SW 1271 (cell line): ENCODE measurements around the gene DEPDC7.
"Not testable (repeated sequence)": the region's sequence is repeated elsewhere in the genome, so short reads cannot be mapped to it uniquely, and the experiment has no call there.

Source experiments
- DNase-seq, 2 experiments: peaks; one replicate each; lab custom pipeline; 2025; lab: John Stamatoyannopoulos, UW

DEPDC7 gene

GRCh38 chr11:33015621-33016551 lies at the start of gene DEPDC7:
TSS of gene DEPDC7 (plus strand) at chr11:33015878. CDS start at chr11:33015956, 78 bp downstream.
- peak; percentile 75 to 91 for DNase-seq

GRCh38 chr11:32968541-32968940 lies 47.1 kb upstream of the DEPDC7 start:
- no peak for DNase-seq

DNA sequence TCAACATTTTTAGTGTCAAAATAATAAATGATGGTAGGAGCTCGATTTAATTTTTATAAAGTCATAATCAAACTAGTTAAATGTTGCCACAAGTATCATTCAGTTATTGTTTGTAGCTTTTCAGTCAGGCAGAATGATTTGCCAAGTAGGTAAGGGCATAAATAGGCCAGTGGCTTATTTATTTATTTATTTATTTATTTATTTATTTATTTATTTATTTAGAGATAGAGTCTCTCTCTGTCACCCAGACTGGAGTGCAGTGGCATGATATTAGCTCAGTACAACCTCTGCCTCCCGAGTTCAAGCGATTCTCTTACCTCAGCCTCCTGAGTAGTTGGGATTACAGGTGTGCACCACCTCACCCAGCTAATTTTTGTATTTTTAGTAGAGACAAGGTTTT lies 43.4 kb upstream of the DEPDC7 start:
- DNase-seq = not testable (repeated sequence)

GRCh38 chr11:32972781-32973180 lies 42.9 kb upstream of the DEPDC7 start:
- DNase-seq = no peak

DNA sequence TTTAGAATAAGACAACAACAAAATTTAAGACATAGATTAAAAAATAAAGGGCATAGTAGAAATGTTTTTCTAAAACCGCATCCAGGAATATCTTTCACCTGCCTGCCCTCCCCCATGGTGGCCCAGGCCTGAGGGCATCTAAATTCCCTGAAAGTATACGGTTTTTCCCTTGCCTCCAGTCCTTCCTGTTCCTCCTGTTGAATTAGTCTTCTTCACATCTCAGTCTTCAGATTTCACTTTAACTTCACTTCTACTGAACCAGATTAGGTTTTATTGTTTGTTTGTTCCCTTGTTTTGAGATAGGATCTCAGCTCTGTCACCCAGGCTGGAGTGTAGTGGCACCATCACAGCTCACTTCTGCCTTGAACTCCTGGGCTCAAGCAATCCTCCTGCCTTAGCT lies 33.1 kb upstream of the DEPDC7 start:
- DNase-seq = no peak

DNA sequence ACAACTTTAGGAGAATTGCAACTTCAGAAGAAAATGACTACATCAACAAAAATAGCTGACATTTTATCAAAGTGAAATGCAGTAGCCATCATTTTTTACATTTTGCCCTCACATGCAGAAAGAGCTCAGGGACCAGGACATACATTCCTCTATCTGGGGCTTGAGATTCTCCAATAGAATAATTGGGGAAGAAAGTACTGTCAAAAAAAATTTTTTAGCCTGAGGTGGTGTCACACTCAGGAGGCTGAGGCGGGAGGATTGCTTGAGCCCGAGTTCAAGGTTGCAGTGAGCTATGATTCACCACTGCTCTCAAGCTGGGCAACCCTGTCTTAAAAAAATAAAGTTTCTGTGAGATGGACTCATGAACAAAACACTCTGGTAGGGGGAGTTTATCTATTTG lies 32.2 kb upstream of the DEPDC7 start:
- DNase-seq = no peak

DNA sequence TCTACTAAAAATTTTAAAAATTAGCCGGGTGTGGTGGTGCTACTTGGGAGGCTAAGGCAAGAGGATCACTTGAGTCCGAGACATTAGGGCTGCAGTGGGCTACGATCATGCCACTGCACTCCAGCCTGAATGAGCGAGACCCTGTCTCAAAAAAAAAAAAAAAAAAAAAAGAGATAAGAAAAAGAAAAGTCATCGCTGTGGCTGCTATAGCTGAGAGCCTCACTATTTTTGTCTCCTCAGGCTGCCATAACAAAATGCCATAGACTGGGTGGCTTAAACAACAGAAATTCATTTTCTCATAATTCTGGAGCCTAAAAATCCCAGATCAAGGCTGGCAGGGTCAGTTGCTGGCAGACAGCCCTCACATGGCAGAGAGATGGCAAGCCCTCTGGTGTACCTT lies 30.1 kb upstream of the DEPDC7 start:
- no peak for DNase-seq

DNA sequence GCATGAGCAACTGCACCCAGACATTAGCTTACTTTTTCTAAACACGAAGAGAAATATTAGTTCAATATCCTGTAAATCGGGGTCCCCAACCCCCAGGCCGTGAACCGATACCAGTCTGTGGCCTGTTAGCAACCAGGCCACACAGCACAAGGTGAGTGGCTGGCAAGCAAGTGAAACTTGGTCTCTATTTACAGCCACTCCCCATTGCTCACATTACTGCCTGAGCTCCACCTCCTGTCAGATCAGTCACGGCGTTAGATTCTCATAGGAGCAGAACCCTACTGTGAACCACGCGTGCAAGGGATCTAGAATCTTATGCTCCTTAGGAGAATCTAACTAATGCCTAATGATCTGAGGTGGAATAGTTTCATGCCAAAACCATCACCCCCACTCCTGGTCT lies 27.8 kb upstream of the DEPDC7 start:
- DNase-seq = no peak

DNA sequence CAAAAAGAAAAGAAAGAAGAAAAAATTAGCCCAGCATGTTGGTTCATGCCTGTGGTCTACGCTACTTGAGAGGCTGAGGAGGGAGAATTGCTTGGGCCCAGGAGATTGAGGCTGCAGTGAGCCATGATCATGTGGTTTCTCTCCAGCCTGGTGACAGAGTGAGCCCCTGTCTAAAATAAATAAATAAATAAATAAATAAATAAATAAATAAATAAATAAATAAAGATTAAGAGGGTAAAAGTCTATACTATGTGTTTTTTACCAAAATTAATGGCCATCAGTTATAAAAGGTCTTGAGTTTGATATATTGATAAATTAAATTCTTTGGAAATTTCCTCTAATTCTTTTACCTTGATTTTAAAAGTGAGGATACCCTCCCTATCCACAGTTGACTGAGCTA lies 25.2 kb upstream of the DEPDC7 start:
- no peak for DNase-seq

DNA sequence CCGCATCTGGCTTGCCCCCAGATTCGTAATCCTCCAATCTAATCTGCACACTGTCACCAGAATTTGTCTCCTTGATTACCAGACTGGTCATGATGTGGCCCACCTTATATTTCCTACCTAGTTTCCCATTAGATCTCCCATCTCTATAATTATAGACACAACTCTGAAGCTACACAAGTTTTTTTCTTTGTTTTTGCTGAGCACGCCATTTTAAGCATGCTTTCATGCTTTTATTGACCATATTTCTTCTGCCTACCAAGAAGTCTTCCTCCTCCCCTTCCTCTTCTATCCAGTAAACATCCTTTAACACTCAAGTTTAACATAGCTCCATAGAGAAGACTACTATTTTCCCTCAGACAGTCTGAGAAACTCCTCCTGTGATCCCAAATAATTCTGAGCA lies 24.3 kb upstream of the DEPDC7 start:
- no peak for DNase-seq

GRCh38 chr11:32991898-32992297 lies 23.8 kb upstream of the DEPDC7 start:
- no peak for DNase-seq

- peak; percentile 8 to 44 for DNase-seq
These were observed 15.5 kb upstream of the DEPDC7 start for GRCh38 chr11:33000181-33000580.

DNA sequence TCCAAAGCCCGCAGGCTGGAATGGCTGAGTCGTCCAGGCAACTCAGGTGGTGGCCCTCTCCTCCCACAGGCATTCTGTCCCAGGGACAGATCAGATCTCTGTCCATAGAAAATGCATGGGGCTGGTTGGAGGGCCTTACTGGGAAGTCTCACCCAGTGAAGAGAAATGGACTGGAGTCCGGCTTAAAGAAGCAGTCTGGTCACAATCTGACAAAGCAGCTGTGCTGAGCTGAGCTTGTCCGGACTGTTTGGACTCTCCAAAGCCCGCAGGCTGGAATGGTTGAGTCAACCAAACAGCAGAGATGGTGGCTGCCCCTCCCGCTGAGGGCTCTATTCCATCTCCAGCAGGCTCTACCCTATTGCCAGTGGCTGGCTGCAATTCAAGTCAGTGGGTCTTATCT lies 14.4 kb upstream of the DEPDC7 start:
- DNase-seq = no peak

GRCh38 chr11:33001751-33002542 lies 13.7 kb upstream of the DEPDC7 start:
- no peak for DNase-seq

DNA sequence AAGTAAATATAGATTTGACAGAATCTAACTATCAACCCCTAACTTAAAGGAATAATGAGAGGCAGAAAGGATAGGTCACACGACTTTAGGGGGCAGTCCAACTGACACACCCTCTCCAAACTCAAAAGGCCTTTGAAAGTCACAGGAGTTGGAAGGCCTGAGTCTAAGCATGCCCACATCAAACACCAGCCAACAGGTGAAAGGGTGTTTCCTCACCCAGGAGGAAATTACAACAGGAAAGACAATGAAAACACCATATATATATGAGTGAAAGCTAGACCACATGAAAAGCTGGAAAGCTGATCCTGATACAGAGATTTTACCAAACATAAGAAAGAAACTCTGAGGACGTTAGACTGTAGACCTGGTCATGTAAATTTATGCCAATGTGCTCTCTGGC lies 10.5 kb upstream of the DEPDC7 start:
- DNase-seq = no peak

DNA sequence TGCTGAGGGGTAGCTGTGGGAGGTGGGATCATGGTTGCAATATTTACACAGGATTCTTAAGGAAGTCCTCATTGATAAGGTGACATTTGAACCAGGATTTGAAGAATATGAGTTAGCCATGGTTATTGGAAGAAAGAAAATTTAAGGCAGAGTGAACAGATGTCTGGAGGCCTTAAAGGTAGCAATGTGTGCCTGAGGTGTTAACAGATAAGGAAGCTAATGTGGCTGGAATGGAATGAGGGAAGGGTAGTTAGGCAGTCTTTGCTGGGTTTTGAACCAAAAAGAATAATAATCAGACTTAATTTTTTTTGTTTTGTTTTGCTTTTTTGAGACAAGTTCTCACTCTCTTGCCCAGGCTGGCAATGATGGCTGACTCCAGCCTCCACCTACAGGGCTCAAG lies 9.7 kb upstream of the DEPDC7 start:
- no peak for DNase-seq

DNA sequence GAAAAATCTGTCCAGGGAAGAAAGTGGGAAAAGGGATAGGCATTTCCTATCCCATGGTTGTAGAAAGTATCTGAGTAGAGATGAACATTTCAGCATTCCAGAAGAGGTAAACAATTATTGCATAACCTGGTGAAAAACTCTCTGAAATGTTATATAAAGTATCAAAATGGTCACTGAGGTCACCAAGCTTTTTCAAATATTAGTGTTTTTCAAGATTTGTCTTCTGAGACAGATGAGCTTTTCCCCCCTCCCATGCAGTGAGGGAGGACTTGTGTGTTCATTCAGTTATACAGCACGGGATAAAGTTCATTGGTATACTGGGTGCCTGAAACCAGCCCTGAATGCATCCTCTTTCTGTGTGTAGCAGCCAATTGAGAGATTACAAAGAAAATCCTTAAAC lies 1.9 kb upstream of the DEPDC7 start:
- no peak for DNase-seq

DNA sequence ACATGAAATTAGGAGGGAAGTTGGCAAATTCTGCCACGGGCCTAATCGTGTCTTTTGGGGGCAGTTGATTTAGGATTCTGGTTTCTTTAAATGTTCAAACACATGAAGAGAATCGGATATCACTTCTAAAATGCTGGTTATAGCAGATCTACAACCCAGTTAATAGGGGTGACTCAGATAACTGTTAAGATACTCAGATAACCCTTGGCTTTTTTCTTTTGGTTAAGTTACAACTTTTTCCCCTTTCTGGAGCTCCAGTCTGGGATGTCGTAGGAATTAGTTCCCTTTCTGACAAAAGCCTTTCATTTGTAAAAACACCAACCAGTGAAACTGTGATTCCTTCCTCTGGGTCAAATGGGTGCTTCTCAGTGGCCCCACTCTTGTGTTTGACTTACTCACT lies 976 bp downstream of the DEPDC7 start:
- no peak for DNase-seq

GRCh38 chr11:33017478-33017877 lies 1.8 kb downstream of the DEPDC7 start:
- DNase-seq = no peak

DNA sequence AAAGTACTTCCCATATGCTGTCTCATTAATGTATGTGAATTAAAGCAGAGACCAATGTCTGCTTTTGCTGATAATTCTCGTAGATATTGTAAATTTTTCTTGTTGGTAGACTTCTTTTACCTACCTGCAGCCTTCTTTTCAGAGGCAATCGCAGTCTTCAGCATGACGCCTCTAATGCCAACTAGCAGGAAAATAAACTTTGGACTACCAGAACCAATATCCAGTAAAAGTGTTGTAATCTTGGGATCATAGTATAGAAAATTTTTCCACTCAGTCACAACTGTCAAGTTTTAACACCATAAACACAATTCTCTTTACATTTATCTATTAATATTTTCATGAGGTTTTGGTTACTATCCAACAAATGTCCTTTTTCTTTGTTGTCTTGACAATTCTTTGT lies 2.3 kb downstream of the DEPDC7 start:
- DNase-seq = no peak

GRCh38 chr11:33018840-33019239 lies 3.2 kb downstream of the DEPDC7 start:
- no peak for DNase-seq

GRCh38 chr11:33021501-33021900 lies 5.8 kb downstream of the DEPDC7 start:
- no peak for DNase-seq

GRCh38 chr11:33021937-33022336 lies 6.3 kb downstream of the DEPDC7 start:
- no peak for DNase-seq
